SJSA1 (cell line): ENCODE results near the gene PSD2. TPM values are rescaled to one million over a fixed set of nuclear protein-coding genes. Genes with fewer than 3 reads are reported as not detected.

Experiments used
- DNase-seq, 2 experiments: peaks; one replicate each; pipeline ENCODE4 v3.0.0-alpha.2; 2015 to 2020; ENCODE audit warnings: low spot score in 2 of 2, low read depth in 1 of 2
- H3K27ac ChIP-seq: fragments of 250-450 bp; sonication (Bioruptor Pico); 2 replicates; pipeline ENCODE4 v1.5.1; 2020; ENCODE audit warnings: mild to moderate bottlenecking, moderate library complexity
- H3K27me3 ChIP-seq: fragments of 250-450 bp; sonication (Bioruptor Pico); replicated peaks from 2 replicates; pipeline ENCODE4 v1.5.1; 2020; ENCODE audit warnings: mild to moderate bottlenecking, moderate library complexity
- H3K36me3 ChIP-seq: fragments of 250-450 bp; sonication (Bioruptor Pico); 2 replicates; pipeline ENCODE4 v1.5.1; 2020; ENCODE audit warnings: mild to moderate bottlenecking
- H3K4me1 ChIP-seq: fragments of 250-450 bp; sonication (Bioruptor Pico); replicated peaks from 2 replicates; pipeline ENCODE4 v1.6.1; 2021; ENCODE audit warnings: mild to moderate bottlenecking
- H3K4me3 ChIP-seq: fragments of 250-450 bp; sonication (Bioruptor Pico); 2 replicates; pipeline ENCODE4 v1.5.1; 2020; ENCODE audit warnings: mild to moderate bottlenecking
- H3K9me3 ChIP-seq: fragments of 250-450 bp; sonication (Bioruptor Pico); replicated peaks from 2 replicates; pipeline ENCODE4 v1.5.1; 2020; ENCODE audit warnings: mild to moderate bottlenecking
- total RNA-seq: library from RNA; depleted of rRNA; stranded (reverse); fragments of >200 nt; shearing (Covaris generic); gene quantifications from 2 replicates; pipeline ENCODE4 v1.2.3, GENCODE V29; 2014

The PSD2 gene
- total RNA-seq, 1 experiment from 2014 or later: 0.03 TPM

GRCh38 chr5:139759219-139759721 is 36.3 kb upstream of the PSD2 start:
- Histone ChIP-seq H3K27me3 (peaks cover 19% of the 10 kb centered on the region), H3K4me3 (no peak overlapping the region), H3K9me3 (no peaks in the 10 kb centered on the region), H3K4me1 (peaks cover 27% of the 10 kb centered on the region), H3K36me3 (no peaks in the 10 kb centered on the region), H3K27ac (no peak overlapping the region)
- no peak for DNase-seq

GRCh38 chr5:139760066-139761056 is 35.2 kb upstream of the PSD2 start:
- DNase-seq: peak; percentile 75 to 77
- H3K27ac ChIP-seq: no peak overlapping the region
- H3K4me1 ChIP-seq: peaks cover 30% of the 10 kb centered on the region

GRCh38 chr5:139761057-139761450 is 34.6 kb upstream of the PSD2 start:
- peaks cover 37% of the 10 kb centered on the region for H3K4me1 ChIP-seq
- H3K27me3 ChIP-seq: peaks cover 6% of the 10 kb centered on the region

More at GRCh38 chr5:139760066-139761056, 35.2 kb upstream of the PSD2 start:
- no peaks in the 10 kb centered on the region for H3K9me3 ChIP-seq
- H3K4me3 ChIP-seq: no peak overlapping the region
- no peaks in the 10 kb centered on the region for H3K36me3 ChIP-seq
- peaks cover 13% of the 10 kb centered on the region for H3K27me3 ChIP-seq

GRCh38 chr5:139761501-139761900 is 34.1 kb upstream of the PSD2 start:
- DNase-seq: no peak
- peaks cover 2% of the 10 kb centered on the region; the same call in 1 of the 2 replicates for H3K27me3 ChIP-seq
- no peak overlapping the region for H3K27ac ChIP-seq
- H3K36me3 ChIP-seq: no peaks in the 10 kb centered on the region
- H3K4me3 ChIP-seq: no peak overlapping the region
- peaks cover 37% of the 10 kb centered on the region for H3K4me1 ChIP-seq
- H3K9me3 ChIP-seq: no peaks in the 10 kb centered on the region

More at GRCh38 chr5:139761057-139761450, 34.6 kb upstream of the PSD2 start:
- Histone ChIP-seq H3K9me3 (no peaks in the 10 kb centered on the region), H3K36me3 (no peaks in the 10 kb centered on the region), H3K4me3 (no peak overlapping the region), H3K27ac (no peak overlapping the region)
- DNase-seq: no peak

GRCh38 chr5:139762615-139763170 is 32.9 kb upstream of the PSD2 start:
- Histone ChIP-seq H3K9me3 (no peaks in the 10 kb centered on the region), H3K27ac (no peak overlapping the region), H3K4me3 (no peak overlapping the region), H3K36me3 (no peaks in the 10 kb centered on the region), H3K4me1 (peaks cover 37% of the 10 kb centered on the region), H3K27me3 (no peaks in the 10 kb centered on the region)
- DNase-seq: no peak

- no peaks in the 10 kb centered on the region for H3K27me3 ChIP-seq
- no peaks in the 10 kb centered on the region for H3K9me3 ChIP-seq
- H3K4me3 ChIP-seq: no peak overlapping the region
- H3K27ac ChIP-seq: no peak overlapping the region
- no peaks in the 10 kb centered on the region for H3K36me3 ChIP-seq
- DNase-seq: no peak
- H3K4me1 ChIP-seq: peaks cover 30% of the 10 kb centered on the region
Measured at GRCh38 chr5:139763280-139763929, 32.2 kb upstream of the PSD2 start.

GRCh38 chr5:139763930-139764791 is 31.4 kb upstream of the PSD2 start:
- H3K4me1 ChIP-seq: peaks cover 30% of the 10 kb centered on the region
- no peak for DNase-seq
- H3K36me3 ChIP-seq: no peaks in the 10 kb centered on the region
- H3K27ac ChIP-seq: no peak overlapping the region
- no peak overlapping the region for H3K4me3 ChIP-seq
- H3K9me3 ChIP-seq: no peaks in the 10 kb centered on the region
- H3K27me3 ChIP-seq: no peaks in the 10 kb centered on the region

- Histone ChIP-seq H3K4me3 (no peak overlapping the region), H3K9me3 (no peaks in the 10 kb centered on the region), H3K27me3 (no peaks in the 10 kb centered on the region), H3K4me1 (peaks cover 28% of the 10 kb centered on the region), H3K36me3 (no peaks in the 10 kb centered on the region), H3K27ac (no peak overlapping the region)
- no peak for DNase-seq
Measured at GRCh38 chr5:139764886-139765408, 30.7 kb upstream of the PSD2 start.

- Histone ChIP-seq H3K9me3 (no peaks in the 10 kb centered on the region), H3K4me3 (peak overlapping the region; percentile 47), H3K27me3 (no peaks in the 10 kb centered on the region), H3K36me3 (no peaks in the 10 kb centered on the region), H3K4me1 (peaks cover 21% of the 10 kb centered on the region), H3K27ac (0 out of 2 replicates have a peak overlapping the region, but pooled peaks have one; percentile 23)
- DNase-seq: peak; percentile 87 to 97
Measured at GRCh38 chr5:139765409-139766217, 30.0 kb upstream of the PSD2 start.

GRCh38 chr5:139767960-139768359 is 27.6 kb upstream of the PSD2 start:
- Histone ChIP-seq H3K9me3 (no peaks in the 10 kb centered on the region), H3K27me3 (no peaks in the 10 kb centered on the region), H3K36me3 (no peaks in the 10 kb centered on the region), H3K4me3 (no peak overlapping the region), H3K4me1 (peaks cover 11% of the 10 kb centered on the region), H3K27ac (no peak overlapping the region)
- no peak for DNase-seq

- peaks cover 11% of the 10 kb centered on the region for H3K4me1 ChIP-seq
- no peak overlapping the region for H3K27ac ChIP-seq
- H3K36me3 ChIP-seq: no peaks in the 10 kb centered on the region
- H3K27me3 ChIP-seq: no peaks in the 10 kb centered on the region
- no peak overlapping the region for H3K4me3 ChIP-seq
- DNase-seq: no peak
- H3K9me3 ChIP-seq: no peaks in the 10 kb centered on the region
Measured at GRCh38 chr5:139768807-139769465, 26.7 kb upstream of the PSD2 start.

- Histone ChIP-seq H3K4me3 (no peak overlapping the region), H3K27ac (no peak overlapping the region), H3K36me3 (no peaks in the 10 kb centered on the region), H3K9me3 (no peaks in the 10 kb centered on the region), H3K27me3 (no peaks in the 10 kb centered on the region), H3K4me1 (peaks cover 11% of the 10 kb centered on the region)
- no peak for DNase-seq
Measured at GRCh38 chr5:139769477-139769876, 26.1 kb upstream of the PSD2 start.
